ENCODE results near the gene MAL. TPM values are rescaled to one million over a fixed set of nuclear protein-coding genes. Genes with fewer than 3 reads are reported as not detected.

Gene MAL
- total and polyA plus RNA-seq, 2 of the 8 experiments (the other 6 are each of a cell fraction or from before 2014, with no cell fraction given) = not detected

GRCh38 chr2:95061119-95061512, 35.6 kb downstream of the MAL start (continued):
- TF ChIP-seq GABPA (IDR thresholded peaks at IDR 0.05; ENCODE audit: borderline replicate concordance, insufficient read depth, low read length) (no peak), EZH2 (IDR thresholded peaks at IDR 0.05; ENCODE audit: low read depth, low read length, severe bottlenecking) (no peak), CREB1 (IDR thresholded peaks at IDR 0.05) (no peak)

Data from H1 (cell line).